GM18858 (cell line): ENCODE data around the gene NAT16.

Experiments used
- ATAC-seq: cut with Tn5 transposase; IDR thresholded peaks from one replicate; pipeline ENCODE4 v1.9.1; 2021; ENCODE audit not compliant: unreplicated experiment

NAT16 gene

DNA sequence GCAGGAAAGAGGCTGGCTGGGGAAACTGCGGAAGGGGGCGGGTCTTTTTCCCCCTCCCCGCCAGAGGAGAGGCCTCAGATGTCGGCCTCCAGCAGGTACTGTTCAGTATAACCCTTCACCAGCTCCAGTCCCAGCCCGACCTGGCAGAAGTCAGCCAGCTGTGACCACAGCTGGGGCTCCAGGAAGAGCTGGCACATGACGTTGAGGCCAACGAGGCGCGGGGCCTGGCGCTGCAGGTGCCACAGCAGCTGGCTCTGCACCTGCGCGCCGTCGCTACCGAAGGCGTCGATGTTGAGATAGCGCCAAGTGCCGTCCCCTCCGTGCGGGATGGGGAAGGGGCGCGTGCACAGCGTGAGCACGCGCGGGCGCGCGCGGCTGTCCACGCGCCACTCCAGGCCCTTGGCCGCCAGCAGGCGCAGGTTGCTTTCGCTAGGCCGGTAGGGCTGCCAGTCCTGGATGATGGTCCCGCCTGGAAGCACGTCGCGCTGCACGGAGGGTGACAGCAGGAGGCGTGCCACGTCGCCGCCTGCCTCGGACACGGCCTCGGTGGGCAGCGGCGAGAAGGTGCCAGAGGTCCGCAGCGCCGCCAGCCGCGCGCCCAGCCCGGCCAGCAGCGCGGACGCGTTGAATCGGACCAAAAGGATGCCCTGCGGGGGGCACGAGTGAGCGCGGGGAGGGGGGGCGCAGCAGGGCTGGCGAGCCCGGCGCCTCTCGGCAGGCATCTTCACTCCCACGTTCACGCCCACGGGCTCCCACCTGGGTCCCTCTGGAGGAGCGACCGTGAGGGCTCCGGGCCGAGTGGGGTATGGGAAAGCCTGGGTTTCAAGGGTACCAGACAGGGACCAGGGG is 7.9 kb downstream of the NAT16 start:
- ATAC-seq, result no peak

DNA sequence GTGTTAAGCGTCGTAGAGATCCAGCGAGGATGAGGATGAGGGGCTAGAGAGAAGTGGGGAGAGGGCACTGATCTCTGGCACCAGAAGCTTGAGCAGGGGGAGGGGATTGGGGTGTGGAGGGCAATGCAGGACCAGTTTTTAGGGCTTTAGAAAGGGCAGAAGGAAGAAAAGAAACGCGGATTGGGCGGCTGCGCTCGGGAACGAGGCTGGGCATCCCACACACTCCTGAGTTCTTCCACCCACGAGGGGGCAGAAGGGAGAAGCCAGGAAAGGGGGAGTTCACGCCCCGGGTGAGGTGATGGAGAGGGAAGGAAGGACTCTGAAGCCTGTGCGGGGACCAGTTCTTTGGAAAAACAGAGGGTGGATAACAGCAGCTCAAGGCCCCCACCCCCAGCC is 8.7 kb downstream of the NAT16 start:
- no peak for ATAC-seq

DNA sequence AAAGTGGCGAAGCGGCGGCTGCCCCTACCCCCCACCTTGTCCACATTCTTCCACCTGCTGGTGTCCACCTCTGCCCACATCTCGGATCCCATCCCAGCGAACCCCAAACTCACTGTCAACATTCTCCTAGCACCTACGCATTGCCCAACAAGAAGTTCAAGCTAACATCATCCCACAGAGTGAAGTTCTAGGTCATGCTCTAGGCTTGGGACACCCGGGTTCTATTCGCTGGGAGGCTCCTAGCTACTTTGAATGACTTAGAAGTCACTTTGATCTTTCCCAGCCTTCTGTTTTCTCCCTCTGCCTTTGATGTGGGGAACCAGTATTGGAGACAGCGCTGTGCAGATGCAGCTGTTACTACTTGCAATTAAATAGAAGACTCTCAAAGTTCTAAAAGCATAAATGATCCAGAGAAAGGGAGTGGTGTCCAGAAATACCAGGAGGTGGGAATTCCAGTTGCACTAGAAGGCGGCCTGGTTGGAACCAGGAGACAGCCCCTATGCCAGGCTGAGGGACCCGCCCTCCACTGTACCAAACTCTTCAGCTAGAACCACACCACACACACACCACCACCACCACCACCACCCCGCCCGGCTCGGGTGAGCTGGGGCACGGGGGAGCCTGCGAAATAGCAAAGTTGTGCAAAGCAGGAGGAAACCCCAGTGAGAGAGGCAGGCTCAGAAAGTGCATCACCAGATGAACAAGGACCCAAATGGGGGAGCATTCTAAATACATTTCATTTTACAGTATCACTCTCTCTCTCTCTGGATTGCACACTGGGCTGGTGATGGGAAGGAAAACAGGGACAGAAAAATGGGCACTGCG is 9.3 kb downstream of the NAT16 start:
- ATAC-seq, result no peak

DNA sequence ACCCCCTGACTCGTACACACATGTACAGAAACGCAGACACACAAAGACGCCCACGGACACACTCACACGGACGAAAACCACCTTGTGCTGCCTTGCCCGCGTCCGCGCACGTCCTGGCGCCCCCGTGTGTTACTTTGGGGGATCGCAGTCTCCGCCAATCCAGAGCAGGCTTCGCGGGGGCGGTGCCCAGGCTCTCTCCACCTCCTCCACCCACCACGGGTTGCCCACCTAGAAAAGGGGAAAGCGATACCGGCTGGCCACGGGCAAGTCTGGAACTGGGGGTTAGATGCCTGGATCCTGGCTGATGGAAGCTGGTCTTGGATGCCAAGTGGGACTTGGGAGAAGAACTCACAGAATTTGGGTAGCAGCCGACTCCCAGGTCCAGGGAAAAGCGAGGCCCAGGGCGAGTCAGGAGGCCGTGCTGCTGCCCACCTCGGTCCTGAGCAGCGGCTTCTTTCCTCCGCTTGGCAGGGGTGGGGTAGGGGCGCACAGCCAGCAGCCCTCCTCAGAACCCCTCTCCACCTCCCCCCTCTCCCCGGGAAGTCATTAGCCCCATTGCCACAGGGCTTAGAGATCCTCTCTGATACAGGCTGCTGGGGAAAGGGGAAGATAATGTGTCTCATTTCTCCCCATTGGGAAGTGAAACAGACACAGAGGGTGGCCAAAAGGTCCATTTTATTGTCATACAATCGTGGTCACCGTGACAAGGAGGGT is 10.1 kb downstream of the NAT16 start:
- no peak for ATAC-seq

DNA sequence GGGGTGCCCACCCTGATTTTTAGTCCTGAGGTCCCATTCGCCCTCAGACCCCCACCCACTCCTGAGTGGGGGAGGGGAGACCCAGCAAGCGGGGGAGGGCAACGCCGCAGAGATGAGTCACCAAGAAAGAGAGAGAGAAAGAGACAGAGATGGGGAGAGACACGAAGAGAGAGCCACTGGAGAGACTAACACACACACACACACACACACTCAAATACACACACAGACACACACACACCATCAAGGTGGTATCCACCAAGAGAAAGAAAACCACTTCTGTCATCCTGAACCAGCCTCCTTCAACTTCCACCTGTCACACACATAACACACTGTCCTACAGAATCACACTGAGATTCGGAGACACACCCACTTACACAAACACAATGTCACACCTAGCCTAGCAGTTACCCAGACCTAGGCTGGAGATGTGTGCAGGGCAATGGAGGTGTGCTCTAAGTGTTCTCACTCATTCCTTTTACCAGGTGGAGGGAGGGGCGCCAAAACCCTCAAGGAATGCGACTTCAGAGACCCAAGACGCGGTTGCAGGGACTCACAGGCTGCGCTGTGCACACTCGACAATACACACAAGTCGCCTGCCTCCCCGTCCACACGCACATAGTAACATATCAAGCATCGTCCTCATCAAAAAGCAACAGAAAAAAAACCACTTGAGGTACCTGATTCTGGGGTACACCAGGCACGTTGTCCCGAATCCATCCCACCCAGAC is 10.8 kb downstream of the NAT16 start:
- no peak for ATAC-seq

DNA sequence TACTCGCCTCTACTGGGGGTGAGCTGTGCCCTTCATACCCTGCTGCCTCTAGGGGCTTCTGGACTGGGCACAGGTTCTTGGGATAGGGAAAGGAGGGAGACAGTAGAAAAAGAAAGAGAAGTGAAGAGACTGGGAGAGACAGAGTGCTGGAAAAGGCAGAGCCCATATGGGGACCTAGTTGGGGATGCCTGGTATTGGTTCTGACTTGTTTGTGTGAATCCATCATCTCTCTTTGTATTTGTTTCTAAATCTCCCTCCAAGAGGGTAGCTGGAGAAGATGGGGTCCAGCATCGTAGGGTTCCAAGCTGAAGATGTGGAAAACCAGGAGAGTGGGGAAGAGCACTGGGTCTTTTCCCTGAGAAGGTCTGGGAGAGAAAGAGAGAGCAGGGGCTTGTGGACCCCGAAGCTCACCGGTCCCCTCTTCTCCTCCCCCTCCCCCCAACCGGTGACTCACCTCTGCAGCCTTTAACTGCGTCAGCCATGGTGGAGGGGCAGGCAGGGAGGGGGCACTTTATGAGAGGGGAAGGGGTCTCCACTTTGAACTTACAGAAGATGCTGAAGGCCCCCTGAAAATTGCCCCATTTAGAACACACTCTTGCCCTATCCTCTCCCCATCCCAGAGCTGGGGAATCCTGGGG is 11.6 kb downstream of the NAT16 start:
- ATAC-seq, result no peak

DNA sequence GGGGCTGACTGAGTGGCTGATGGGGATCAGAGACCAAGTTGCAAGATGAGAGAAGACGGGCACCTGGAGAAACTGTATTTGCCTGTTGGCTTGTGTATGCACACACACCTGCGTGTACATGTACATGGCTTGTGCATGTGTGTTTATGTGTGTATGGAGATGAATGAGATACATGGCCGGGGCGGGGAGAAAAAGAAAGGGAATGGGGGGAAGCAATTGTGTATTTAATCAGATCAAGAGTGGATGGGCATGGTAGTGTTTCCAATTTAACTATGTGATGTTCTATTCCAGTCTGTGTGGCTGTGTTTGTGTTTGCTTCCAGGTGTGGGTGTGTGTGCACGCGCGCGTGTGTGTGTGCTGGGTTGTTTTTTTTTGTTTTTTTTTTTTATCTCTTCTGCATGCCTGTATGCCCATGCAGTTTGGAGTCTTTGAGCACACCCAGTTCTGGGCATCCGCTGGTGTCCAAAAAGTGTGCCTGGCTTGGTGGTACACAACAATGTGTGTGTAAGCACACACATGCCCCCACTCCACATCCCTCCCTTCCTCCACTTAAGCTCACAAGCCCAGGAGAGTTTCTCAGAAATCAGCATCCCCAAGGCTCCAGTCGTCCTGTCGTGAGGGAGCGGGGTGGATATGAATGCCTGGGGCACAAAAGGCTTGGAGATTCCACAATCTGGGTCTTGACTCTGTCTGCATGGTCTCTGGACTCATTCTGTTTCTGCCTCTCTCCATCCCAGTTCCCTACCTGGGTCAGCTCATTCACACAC is 12.3 kb downstream of the NAT16 start:
- ATAC-seq, result no peak

DNA sequence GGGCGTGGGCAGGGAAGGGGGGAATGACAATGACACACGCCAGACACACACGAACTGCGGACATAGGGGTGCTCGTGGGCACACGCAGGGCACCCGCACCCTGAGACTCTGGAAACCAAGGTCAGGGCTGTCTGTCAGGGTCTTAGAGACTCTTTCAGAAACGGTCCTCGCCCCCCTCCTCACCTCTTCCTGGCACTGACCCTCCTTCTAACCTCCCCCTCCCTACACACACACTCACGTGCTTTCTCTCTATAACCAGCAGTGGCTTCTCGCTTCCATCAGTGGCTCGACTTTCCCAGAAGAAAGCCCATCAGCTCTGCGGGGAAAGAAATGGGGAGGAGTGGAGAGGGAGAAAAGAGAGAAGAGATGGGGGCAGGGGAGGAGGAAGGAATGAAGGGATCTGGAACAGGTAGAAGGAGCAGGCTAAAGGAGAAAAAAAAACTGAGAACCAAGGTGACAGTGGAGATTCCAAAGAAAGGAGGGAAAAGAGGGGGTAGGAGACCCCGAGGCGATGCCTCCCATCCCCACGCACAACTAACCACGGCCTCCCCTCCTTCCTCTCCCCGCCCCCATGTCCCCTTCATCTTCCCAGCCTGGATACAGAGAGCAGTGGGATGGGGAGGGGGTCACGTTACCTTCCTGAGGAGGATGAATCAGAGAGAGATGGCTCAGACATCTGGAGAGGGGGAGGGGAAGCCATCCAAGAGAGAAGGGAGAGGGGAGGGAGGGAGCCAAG is 13.0 kb downstream of the NAT16 start:
- ATAC-seq, result no peak

DNA sequence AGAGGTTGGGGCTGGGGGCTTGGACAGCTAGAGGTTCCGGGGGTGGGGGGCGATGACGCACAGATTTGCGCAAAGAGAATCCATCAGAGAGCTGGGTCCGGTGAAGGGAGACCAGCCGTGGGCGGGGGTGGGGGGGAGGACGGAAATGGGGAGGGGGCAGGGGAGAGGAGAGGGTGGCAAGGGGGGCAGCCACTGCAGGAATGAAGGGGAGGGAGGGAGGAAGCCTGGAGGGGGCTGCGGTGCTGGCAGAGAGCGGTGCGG is 13.5 kb downstream of the NAT16 start:
- no peak for ATAC-seq

DNA sequence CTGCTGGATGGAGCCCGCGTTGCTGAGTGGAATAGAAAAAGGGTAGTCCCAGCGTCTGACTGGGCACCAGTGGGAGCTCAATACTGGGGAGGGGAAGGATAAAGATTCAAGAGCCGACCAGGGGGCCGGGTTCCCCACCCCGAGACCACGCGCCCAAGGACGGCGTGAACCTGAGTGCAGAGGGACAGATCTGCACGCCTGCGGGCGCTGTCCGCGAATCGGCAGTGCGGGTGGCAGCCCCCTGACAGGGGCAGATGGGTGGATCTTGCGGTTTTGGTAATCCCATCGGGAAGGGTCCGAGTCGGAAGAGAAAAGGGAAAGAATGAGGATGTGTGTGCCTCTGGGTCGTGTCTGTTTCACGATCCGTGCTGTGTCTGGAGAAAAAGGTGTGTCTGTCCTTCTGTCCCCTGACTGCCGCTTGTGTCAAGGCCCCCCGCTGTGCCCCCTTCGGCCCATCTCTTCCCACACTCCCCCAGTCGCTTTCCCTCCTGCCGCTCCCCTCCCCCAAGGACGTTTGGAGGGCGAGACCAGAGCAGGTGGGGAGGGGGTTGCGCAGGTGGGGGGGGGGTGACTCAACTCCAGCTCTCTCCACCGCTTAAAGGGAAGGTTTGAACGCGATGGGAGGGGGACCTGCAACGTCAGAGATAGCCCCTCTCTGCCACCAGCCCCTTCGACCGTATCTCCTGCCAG is 14.0 kb downstream of the NAT16 start:
- ATAC-seq, result no peak

DNA sequence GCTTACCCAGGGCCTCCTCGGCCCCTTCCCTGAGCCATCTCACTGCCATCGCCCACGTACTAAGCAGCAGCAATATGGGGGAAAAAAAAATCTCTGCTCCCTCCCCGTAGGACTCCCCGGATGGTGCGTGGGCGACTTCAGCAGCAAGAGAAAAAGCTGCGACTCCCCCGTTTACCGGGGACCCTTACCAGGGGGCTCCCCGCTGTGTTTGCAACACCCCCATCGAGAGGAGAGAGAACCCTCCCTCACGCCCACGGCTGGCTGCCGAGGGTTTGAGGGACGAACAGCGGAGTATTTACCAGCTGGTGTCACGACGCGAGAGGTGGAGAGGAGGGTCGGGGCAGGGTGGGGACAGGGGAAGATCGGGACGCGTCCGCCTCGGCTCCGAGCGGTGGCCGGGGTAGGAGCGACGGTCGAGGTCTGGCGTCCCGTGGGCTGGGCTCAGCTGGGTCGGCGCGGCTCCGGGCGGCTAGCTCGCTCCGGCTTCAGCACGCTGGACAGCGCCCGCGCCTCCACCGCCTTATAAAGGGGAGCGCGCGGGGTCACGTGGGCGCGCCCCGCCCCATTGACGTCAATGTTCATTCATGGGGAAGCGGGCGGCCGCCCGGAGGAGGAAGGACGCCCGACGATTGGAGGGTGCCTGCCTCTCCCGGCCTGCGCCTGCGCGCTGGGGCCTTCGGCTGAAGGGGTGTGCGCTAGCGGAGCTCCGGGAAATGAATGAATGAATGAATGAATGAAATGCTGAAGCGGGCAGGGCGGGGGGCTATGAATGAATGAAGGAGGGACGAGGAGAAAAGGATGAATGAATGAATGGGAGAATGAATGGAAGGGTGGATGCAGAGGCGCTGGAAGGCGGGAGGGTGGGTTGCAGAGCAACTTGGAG is 14.8 kb downstream of the NAT16 start, which contains the start of gene VGF:
VGF (minus strand) TSS at position 495 of the 883 bp plus-strand sequence. CDS start 726 bp downstream, outside the sequence.
- peak; percentile 42 for ATAC-seq

DNA sequence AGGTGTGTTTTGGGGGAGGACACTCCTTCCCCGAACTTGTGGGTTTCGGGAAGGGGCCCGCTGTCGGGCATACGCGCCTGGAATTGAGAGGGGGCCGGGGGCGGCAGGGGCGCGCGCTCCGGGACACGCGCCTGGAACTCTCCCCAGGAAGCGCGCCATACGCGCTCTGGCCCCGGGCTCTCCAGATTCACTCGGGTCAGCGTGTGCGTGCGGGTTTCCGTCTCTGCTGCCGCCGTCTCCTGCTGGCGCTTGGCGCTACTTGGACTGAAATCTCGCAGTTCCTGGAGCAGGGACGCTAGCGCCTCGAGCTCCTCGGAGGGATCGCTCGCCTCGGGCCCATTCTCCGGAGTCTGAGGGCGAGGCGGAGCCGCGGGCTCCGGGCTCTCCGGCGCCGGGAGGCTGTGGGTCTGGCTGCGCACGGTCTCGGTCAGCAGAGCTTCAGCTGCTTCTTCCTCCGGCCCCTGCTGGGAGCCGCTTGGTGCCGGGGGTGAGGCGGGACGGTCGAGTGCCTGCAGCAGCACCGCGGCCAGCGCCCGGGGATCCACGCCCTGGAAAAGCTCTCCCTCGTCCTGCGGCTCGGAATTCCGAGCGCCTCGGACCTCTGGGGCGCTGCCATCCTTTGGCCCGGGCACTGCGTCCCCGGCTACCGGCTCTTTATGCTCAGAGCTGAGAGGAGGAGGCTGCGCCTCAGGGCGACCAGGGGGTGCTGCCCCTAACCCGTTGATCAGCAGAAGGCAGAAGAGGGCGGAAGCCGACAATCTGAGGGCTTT is 15.8 kb downstream of the NAT16 start:
- no peak for ATAC-seq

DNA sequence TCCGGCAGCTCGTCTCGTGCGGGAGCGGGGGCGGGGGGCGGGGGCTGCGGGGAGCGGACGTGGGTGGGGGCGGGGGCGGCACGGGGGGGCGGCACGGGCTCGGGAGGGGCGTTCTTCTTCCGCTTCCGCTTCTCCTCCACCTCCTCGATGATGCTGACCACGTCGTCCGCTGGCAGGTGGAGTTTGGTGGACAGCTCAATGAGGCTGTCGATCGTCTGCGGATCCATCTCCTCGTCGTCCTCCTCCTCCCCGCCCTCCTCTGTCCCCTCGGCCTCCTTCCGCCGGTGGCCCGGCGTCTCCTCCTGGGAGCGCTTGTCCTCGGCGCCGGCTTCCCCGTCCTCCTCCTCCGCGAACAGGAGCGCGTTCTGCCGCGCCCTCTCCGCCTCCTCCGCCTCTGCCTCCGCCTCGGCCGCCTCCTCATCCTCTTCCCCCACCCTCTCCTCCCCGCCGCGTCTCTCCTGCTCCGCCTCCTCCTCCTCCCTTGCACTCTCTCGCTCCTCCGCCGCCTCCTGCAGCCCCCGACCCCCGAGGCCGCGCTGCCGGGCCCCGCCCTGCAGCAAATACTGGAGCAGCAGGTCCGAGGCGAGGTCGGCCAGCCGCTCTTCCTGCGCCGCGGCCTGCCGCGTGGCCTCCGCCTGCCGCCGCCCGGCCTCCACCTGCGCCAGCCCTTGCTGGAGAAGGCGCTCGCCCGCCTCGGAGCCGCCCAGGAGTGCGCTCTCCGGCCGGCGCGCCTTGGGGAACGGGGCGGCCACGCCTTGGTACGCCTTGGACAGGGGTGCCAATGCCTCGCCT is 16.6 kb downstream of the NAT16 start:
- no peak for ATAC-seq

DNA sequence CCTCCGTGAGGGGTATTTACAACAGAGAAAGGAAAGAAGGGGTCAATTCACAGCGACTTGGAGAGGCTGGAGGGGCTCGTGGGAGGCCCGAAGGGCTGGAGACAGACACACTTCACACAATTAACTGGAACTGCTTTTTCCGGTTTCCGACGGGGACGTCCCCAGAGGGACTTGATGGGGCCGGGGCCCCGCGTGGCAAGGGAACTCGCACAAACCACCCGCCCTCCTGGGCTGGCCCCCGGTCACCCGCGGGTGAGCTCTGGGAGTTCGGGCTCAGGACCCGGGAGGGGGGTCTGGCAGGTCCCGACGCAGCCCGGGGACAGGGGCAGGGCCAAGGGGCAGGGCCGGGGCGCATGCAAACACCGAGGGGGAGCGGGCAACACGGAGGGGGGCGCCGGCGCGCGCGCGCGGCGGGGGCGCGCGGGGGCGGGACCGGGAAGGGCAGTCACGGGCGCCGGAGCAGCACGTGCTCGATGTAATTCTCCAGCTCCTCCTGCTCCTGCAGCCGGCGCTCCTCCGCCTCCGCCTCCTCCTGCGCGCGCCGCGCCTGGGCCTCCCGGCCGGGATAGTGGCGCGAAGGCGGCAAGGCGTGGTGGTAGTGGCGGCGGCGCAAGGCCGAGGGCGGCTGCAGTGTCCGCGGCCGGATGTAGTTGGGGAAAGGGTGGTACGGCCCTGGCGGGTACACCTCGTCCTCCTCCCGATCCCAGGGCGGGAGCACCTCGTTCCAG is 17.4 kb downstream of the NAT16 start:
- ATAC-seq, result no peak

DNA sequence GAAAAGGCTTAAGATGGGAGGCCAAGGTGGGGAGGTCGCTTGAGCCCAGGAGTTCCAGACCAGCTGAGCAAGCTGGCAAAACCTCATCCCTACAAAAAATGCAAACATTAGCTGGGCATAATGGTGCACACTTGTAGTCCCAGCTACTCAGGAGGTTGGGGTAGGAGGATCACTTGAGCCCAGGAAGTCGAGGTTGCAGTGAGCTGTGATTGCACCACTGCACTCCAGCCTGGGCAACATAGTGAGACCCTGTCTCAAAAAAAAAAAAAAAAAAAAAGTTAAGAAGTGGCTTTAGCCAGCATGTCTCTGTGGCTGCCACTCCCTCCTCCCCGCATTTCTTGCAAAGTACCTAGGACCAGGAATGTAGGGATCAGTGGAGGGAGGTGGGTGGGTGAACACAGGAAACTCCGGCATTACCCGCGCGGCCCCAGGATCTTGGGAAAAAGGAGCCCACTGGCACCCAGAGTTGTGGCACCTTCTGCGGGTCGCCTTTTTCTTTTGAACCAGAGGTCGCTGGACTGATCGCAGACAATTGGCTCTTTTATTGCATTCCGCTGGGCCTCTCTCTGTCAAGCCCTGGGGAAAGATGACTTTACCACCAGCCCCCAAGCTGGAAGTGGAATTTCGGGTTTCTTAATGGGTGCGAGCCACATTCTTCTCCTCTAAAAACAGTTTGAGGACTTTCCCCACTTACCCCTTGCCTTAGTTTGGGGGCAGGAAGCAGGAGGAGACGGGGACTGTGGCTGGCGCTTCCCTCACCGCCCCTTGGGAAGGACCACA is 18.2 kb downstream of the NAT16 start:
- ATAC-seq, result no peak
